ENCODE measurements around the gene SKIDA1. TPM values are rescaled to one million over a fixed set of nuclear protein-coding genes. Genes with fewer than 3 reads are reported as not detected.

Gene SKIDA1
- total and polyA plus RNA-seq, 2 experiments from 2014 or later: 1.5 to 3.5 TPM

DNA sequence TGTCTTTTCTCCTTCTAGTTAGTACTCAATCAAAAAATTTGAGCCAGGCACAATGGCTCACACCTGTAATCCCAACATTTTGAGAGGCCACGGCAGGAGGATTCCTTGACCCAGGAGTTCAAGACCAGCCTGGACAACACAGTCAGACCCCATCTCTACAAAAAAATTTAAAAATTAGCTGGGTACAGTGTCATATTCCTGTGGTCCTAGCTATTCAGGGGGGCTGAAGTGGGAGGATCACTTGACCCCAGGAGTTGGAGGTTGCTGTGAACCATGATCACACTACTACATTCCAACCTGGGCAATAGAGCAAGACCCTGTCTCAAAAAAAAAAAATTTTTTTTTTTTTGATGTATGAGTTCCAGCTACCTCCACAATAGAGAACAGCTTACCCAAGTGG is 57.8 kb downstream of the SKIDA1 start:
- no peak overlapping the region for H2AFZ ChIP-seq
- H3K36me3 Mint-ChIP-seq (ENCODE audit: low read depth): no peaks in the 10 kb centered on the region
- TF ChIP-seq, protein P1, sequence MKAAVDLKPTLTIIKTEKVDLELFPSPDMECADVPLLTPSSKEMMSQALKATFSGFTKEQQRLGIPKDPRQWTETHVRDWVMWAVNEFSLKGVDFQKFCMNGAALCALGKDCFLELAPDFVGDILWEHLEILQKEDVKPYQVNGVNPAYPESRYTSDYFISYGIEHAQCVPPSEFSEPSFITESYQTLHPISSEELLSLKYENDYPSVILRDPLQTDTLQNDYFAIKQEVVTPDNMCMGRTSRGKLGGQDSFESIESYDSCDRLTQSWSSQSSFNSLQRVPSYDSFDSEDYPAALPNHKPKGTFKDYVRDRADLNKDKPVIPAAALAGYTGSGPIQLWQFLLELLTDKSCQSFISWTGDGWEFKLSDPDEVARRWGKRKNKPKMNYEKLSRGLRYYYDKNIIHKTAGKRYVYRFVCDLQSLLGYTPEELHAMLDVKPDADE (IDR thresholded peaks at IDR 0.05): no peak
- TF ChIP-seq POLR2AphosphoS5 (IDR thresholded peaks at IDR 0.05; ENCODE audit: low read depth) (no peak), JUNB (IDR thresholded peaks at IDR 0.05; ENCODE audit: unreplicated experiment) (no peak), NANOG (IDR thresholded peaks at IDR 0.05; ENCODE audit: borderline replicate concordance) (no peak), ZNF114 (CRISPR knock-in tag; IDR thresholded peaks at IDR 0.05) (no peak)
- TF ChIP-seq, protein P2, sequence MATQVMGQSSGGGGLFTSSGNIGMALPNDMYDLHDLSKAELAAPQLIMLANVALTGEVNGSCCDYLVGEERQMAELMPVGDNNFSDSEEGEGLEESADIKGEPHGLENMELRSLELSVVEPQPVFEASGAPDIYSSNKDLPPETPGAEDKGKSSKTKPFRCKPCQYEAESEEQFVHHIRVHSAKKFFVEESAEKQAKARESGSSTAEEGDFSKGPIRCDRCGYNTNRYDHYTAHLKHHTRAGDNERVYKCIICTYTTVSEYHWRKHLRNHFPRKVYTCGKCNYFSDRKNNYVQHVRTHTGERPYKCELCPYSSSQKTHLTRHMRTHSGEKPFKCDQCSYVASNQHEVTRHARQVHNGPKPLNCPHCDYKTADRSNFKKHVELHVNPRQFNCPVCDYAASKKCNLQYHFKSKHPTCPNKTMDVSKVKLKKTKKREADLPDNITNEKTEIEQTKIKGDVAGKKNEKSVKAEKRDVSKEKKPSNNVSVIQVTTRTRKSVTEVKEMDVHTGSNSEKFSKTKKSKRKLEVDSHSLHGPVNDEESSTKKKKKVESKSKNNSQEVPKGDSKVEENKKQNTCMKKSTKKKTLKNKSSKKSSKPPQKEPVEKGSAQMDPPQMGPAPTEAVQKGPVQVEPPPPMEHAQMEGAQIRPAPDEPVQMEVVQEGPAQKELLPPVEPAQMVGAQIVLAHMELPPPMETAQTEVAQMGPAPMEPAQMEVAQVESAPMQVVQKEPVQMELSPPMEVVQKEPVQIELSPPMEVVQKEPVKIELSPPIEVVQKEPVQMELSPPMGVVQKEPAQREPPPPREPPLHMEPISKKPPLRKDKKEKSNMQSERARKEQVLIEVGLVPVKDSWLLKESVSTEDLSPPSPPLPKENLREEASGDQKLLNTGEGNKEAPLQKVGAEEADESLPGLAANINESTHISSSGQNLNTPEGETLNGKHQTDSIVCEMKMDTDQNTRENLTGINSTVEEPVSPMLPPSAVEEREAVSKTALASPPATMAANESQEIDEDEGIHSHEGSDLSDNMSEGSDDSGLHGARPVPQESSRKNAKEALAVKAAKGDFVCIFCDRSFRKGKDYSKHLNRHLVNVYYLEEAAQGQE (IDR thresholded peaks at IDR 0.05; ENCODE audit: unreplicated experiment): no peak
- no peaks in the 10 kb centered on the region for H3K9me3 Mint-ChIP-seq
- H3K27ac Mint-ChIP-seq: no peak overlapping the region
- no peak overlapping the region for H3K4me3 Mint-ChIP-seq
- H3K9me2 ChIP-seq (ENCODE audit: insufficient read depth): no peaks in the 10 kb centered on the region
- no peaks in the 10 kb centered on the region for H3K36me3 ChIP-seq (ENCODE audit: insufficient read depth)
- DNase-seq (ENCODE audit: low spot score) (no peak), ATAC-seq (no peak)
- H4K20me1 ChIP-seq (replicated peaks; ENCODE audit: insufficient read depth): no peaks in the 10 kb centered on the region
- no peaks in the 10 kb centered on the region for H3K4me1 ChIP-seq (ENCODE audit: insufficient read depth)
- H3K27me3 ChIP-seq (ENCODE audit: insufficient read depth): no peaks in the 10 kb centered on the region
- no peak overlapping the region for H3K4me3 ChIP-seq
- no peaks in the 10 kb centered on the region for H3K79me2 ChIP-seq (replicated peaks; ENCODE audit: insufficient read depth)
- no peaks in the 10 kb centered on the region; the same call in 2 of the 3 replicates for H3K4me1 Mint-ChIP-seq
- no peak overlapping the region for H3K27ac ChIP-seq (ENCODE audit: low read depth)
- H3F3A ChIP-seq (replicated peaks; ENCODE audit: low read depth): no peaks in the 10 kb centered on the region
- H3K4me2 ChIP-seq: no peak overlapping the region
- peaks cover 3% of the 10 kb centered on the region for H3K27me3 Mint-ChIP-seq (ENCODE audit: insufficient read depth, low read depth, poor library complexity)

DNA sequence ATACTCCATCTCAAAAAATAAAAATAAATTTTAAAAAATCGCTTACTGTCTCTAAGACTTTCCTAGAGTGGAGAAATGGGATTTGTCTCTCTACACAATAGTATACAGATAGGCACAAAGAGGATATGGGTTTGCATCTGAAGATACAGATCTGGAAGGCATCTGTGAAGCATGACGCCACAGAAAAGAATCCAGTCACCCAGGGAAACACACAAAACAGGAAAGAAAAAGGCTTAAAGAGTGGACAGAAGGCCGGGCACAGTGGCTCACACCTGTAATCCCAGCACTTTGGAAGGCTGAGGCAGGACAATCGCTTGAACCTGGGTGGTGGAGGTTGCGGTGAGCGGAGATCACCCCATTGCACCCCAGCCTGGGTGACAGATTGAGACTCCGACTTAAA is 61.3 kb downstream of the SKIDA1 start:
- Histone ChIP-seq H3K4me1 (ENCODE audit: insufficient read depth) (no peaks in the 10 kb centered on the region), H3K9me2 (ENCODE audit: insufficient read depth) (no peaks in the 10 kb centered on the region), H3K36me3 (ENCODE audit: insufficient read depth) (no peaks in the 10 kb centered on the region), H3K27ac (ENCODE audit: low read depth) (no peak overlapping the region), H3K4me3 (no peak overlapping the region), H3F3A (replicated peaks; ENCODE audit: low read depth) (no peaks in the 10 kb centered on the region), H2AFZ (peak overlapping the region; percentile 76; the same call in 1 of the 2 replicates), H3K27me3 (ENCODE audit: insufficient read depth) (no peaks in the 10 kb centered on the region), H3K79me2 (replicated peaks; ENCODE audit: insufficient read depth) (no peaks in the 10 kb centered on the region), H3K4me2 (no peak overlapping the region), H4K20me1 (replicated peaks; ENCODE audit: insufficient read depth) (no peaks in the 10 kb centered on the region)
- no peaks in the 10 kb centered on the region for H3K4me1 Mint-ChIP-seq
- no peak overlapping the region for H3K27ac Mint-ChIP-seq
- no peaks in the 10 kb centered on the region for H3K27me3 Mint-ChIP-seq (ENCODE audit: insufficient read depth, low read depth, poor library complexity)
- no peaks in the 10 kb centered on the region for H3K36me3 Mint-ChIP-seq (ENCODE audit: low read depth)
- no peak for ATAC-seq
- no peaks in the 10 kb centered on the region for H3K9me3 Mint-ChIP-seq
- no peak for DNase-seq (ENCODE audit: low spot score)
- H3K4me3 Mint-ChIP-seq: no peak overlapping the region
- TF ChIP-seq, protein P1 (IDR thresholded peaks at IDR 0.05): no peak
- no peak for TF ChIP-seq POLR2AphosphoS5 (IDR thresholded peaks at IDR 0.05; ENCODE audit: low read depth)
- TF ChIP-seq JUNB (IDR thresholded peaks at IDR 0.05; ENCODE audit: unreplicated experiment): no peak
- TF ChIP-seq EZH2 (IDR thresholded peaks at IDR 0.05; ENCODE audit: low read depth, unreplicated experiment): no peak
- no peak for TF ChIP-seq CREB1 (CRISPR knock-in tag; IDR thresholded peaks at IDR 0.05; ENCODE audit: low read depth)
- no peak for TF ChIP-seq NANOG (IDR thresholded peaks at IDR 0.05; ENCODE audit: borderline replicate concordance)
- no peak for TF ChIP-seq EZH2phosphoT487 (IDR thresholded peaks at IDR 0.05; ENCODE audit: unreplicated experiment)
- TF ChIP-seq STAT1 (IDR thresholded peaks at IDR 0.05; ENCODE audit: unreplicated experiment): no peak
- TF ChIP-seq, protein P3, sequence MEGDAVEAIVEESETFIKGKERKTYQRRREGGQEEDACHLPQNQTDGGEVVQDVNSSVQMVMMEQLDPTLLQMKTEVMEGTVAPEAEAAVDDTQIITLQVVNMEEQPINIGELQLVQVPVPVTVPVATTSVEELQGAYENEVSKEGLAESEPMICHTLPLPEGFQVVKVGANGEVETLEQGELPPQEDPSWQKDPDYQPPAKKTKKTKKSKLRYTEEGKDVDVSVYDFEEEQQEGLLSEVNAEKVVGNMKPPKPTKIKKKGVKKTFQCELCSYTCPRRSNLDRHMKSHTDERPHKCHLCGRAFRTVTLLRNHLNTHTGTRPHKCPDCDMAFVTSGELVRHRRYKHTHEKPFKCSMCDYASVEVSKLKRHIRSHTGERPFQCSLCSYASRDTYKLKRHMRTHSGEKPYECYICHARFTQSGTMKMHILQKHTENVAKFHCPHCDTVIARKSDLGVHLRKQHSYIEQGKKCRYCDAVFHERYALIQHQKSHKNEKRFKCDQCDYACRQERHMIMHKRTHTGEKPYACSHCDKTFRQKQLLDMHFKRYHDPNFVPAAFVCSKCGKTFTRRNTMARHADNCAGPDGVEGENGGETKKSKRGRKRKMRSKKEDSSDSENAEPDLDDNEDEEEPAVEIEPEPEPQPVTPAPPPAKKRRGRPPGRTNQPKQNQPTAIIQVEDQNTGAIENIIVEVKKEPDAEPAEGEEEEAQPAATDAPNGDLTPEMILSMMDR (conservative IDR thresholded peaks at IDR 0.05; ENCODE audit: low read depth in 2 of 2): no peak
- TF ChIP-seq ZNF114 (CRISPR knock-in tag; IDR thresholded peaks at IDR 0.05): no peak
